Suprapubic skin (tissue), 4 donors: ENCODE data around the gene SLC6A18. TPM values are rescaled to one million over a fixed set of nuclear protein-coding genes. Genes with fewer than 3 reads are reported as not detected.

Source experiments
- DNase-seq, 2 donors: peaks; one replicate each; pipeline ENCODE4 v3.0.0-alpha.2; 2019; ENCODE audit warnings: low spot score in 2 of 2
- H3K27ac ChIP-seq: fragments of 200-600 bp; sonication (generic); one replicate; pipeline ENCODE4 v1.5.1; 2019
- H3K27me3 ChIP-seq: fragments of 200-600 bp; sonication (generic); one replicate; pipeline ENCODE4 v1.5.1; 2019
- H3K36me3 ChIP-seq: fragments of 200-600 bp; sonication (generic); one replicate; pipeline ENCODE4 v1.5.1; 2019
- H3K4me1 ChIP-seq: fragments of 200-600 bp; sonication (generic); one replicate; pipeline ENCODE4 v1.5.1; 2019
- H3K4me3 ChIP-seq: fragments of 200-600 bp; sonication (generic); one replicate; pipeline ENCODE4 v1.5.1; 2019; ENCODE audit warnings: mild to moderate bottlenecking
- H3K9me3 ChIP-seq: fragments of 200-600 bp; sonication (generic); one replicate; pipeline ENCODE4 v1.5.1; 2019
- EP300 ChIP-seq: sonication (generic); formaldehyde crosslinking; IDR thresholded peaks from one replicate; pipeline ENCODE4 v1.6.1; 2017; ENCODE audit warnings: antibody characterized with exemption
- POLR2A ChIP-seq, 2 donors: fragments of 450-650 bp; IDR thresholded peaks; one replicate each; pipeline ENCODE4 v1.6.1; 2017; ENCODE audit warnings: antibody characterized with exemption in 2 of 2, mild to moderate bottlenecking in 2 of 2, moderate library complexity in 2 of 2
- POLR2AphosphoS5 ChIP-seq, 3 donors: sonication (generic); formaldehyde crosslinking; IDR thresholded peaks; one replicate each; pipeline ENCODE4 v1.6.1; 2017; ENCODE audit warnings: antibody characterized with exemption in 3 of 3
- WGBS: methylation state at CpG from one replicate; pipeline ENCODE4 v1.1.5; 2018; 5-methylcytosine and 5-hydroxymethylcytosine counted together
- total RNA-seq, 4 donors: library from RNA; depleted of rRNA; stranded (reverse); fragments of >200 nt; gene quantifications; one replicate each; pipeline ENCODE4 v1.1.0, GENCODE V29; 2016
- TF ChIP-seq, protein P1 (sequence below), 2 donors: fragments of 200-600 bp in 1 of 2; fragments of 450-650 bp in 1 of 2; sonication (generic) in 1 of 2; IDR thresholded peaks; one replicate each; pipeline ENCODE4 v1.5.1; 2016 to 2019; ENCODE audit warnings: antibody characterized with exemption in 2 of 2, mild to moderate bottlenecking in 1 of 2, moderate library complexity in 1 of 2

Gene SLC6A18
- total RNA-seq, 4 donors from 2014 or later = not detected

DNA sequence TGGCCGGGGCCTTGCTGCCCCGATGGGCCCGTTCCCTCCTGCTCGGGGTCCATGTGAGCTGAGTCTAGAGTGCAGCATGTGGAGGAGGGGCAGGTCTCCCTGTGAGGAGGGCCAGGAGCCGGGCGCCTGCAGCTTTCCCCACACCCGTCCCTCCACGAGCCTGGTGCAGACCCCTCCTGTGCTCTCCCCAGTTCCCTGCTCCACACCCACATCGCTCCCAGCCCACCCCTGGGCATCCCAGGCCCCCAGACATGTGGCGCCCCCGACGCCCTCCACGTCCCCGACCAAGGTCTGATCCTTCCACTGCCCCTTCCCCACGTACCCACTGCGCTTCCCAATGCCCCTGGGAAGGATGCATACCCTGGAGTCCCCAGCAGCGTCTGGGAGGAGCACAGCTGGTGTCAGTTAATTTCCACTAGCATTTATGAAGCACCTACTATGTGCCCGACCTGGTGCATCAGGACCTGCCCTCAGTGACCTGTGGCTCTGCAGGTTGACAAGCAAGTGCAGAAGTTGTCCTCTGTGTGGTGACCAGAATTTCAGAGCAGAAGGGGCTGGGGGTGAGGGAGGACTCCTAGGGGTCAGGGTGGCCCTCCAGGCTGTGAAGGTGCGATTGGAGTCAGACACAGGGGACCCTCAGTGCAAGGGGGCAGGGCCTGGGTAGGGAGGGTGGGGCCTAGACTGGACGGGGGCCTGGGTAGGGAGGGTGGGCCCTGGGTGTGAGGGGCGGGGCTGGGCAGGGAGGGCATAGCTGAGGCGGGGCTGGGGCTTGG lies 10.8 kb upstream of the SLC6A18 start:
- Histone ChIP-seq H3K27ac (no peak overlapping the region), H3K4me1 (no peaks in the 10 kb centered on the region), H3K9me3 (no peaks in the 10 kb centered on the region), H3K36me3 (no peaks in the 10 kb centered on the region), H3K4me3 (no peak overlapping the region), H3K27me3 (peaks cover 34% of the 10 kb centered on the region)
- DNase-seq = no peak
- TF ChIP-seq, protein P1, sequence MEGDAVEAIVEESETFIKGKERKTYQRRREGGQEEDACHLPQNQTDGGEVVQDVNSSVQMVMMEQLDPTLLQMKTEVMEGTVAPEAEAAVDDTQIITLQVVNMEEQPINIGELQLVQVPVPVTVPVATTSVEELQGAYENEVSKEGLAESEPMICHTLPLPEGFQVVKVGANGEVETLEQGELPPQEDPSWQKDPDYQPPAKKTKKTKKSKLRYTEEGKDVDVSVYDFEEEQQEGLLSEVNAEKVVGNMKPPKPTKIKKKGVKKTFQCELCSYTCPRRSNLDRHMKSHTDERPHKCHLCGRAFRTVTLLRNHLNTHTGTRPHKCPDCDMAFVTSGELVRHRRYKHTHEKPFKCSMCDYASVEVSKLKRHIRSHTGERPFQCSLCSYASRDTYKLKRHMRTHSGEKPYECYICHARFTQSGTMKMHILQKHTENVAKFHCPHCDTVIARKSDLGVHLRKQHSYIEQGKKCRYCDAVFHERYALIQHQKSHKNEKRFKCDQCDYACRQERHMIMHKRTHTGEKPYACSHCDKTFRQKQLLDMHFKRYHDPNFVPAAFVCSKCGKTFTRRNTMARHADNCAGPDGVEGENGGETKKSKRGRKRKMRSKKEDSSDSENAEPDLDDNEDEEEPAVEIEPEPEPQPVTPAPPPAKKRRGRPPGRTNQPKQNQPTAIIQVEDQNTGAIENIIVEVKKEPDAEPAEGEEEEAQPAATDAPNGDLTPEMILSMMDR (IDR thresholded peaks at IDR 0.05) = no peak
- TF ChIP-seq POLR2AphosphoS5 (IDR thresholded peaks at IDR 0.05) (no peak), POLR2A (IDR thresholded peaks at IDR 0.05) (no peak), EP300 (no peak)
- 66% methylated on average over 14 of the region's 22 CpGs for WGBS

DNA sequence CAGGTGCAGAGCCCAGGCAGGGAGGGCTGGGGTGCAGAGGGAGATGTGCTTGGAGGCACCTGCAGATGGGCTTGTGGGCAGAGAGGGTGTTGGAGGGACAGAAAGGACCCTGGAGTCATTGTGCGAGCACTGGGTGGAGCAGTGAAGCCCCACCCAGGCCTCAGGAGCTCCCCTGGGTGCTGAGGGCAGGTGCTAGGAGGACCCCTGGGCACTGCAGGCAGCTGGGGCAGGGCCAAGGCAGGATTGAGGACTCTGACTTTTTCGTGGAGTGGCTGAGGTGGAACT lies 10.3 kb upstream of the SLC6A18 start:
- Histone ChIP-seq H3K4me1 (no peaks in the 10 kb centered on the region), H3K27ac (no peak overlapping the region), H3K36me3 (no peaks in the 10 kb centered on the region), H3K9me3 (no peaks in the 10 kb centered on the region), H3K27me3 (peaks cover 34% of the 10 kb centered on the region), H3K4me3 (no peak overlapping the region)
- 53% methylated on average over 2 of the region's 2 CpGs for WGBS
- TF ChIP-seq EP300 (no peak), POLR2AphosphoS5 (IDR thresholded peaks at IDR 0.05) (no peak), POLR2A (IDR thresholded peaks at IDR 0.05) (no peak)
- TF ChIP-seq, protein P1 (IDR thresholded peaks at IDR 0.05) = no peak
- DNase-seq = no peak

DNA sequence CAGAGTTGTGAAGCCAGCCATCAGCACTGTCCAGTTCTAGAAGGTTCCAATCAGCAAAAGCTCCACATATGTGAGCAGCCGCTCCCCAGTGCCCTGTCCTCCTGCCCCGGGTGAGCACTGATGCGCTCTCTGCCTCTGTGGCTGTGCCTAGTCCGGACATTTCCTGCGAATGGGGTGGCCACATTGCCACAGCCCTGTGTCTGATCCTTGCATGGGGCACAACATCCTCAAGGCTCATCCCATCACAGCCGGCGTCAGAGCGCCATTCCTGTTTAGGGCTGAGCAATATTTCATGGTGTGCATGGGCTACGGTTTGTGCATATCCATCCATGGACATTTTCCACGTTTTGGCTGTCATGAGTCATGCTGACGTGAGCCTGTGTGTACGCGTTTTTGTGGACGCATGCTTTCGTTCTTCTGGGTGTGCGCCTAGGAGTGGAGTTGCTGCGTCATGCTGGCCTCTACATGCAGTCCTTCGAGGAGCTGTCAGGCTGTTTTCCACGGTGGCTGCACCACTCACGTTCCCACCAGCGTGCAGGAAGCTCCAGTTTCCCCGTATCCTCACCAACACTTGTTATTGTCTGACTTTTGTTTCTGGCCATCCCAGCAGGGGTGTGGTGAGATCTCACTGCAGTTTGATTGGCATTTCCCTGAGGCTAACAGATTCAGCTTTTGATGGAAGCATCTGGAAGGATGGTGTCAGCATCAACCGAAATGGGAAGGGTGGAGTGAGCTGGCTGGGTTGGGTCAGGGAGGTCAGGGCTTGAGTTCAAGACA lies 9.7 kb upstream of the SLC6A18 start:
- no peak for DNase-seq
- WGBS = 94% methylated on average over 23 of the region's 23 CpGs
- Histone ChIP-seq H3K27ac (no peak overlapping the region), H3K9me3 (no peaks in the 10 kb centered on the region), H3K4me1 (no peaks in the 10 kb centered on the region), H3K27me3 (peaks cover 34% of the 10 kb centered on the region), H3K36me3 (no peaks in the 10 kb centered on the region), H3K4me3 (no peak overlapping the region)
- TF ChIP-seq, protein P1 (IDR thresholded peaks at IDR 0.05) = no peak
- TF ChIP-seq POLR2A (IDR thresholded peaks at IDR 0.05) (no peak), EP300 (no peak), POLR2AphosphoS5 (IDR thresholded peaks at IDR 0.05) (no peak)

DNA sequence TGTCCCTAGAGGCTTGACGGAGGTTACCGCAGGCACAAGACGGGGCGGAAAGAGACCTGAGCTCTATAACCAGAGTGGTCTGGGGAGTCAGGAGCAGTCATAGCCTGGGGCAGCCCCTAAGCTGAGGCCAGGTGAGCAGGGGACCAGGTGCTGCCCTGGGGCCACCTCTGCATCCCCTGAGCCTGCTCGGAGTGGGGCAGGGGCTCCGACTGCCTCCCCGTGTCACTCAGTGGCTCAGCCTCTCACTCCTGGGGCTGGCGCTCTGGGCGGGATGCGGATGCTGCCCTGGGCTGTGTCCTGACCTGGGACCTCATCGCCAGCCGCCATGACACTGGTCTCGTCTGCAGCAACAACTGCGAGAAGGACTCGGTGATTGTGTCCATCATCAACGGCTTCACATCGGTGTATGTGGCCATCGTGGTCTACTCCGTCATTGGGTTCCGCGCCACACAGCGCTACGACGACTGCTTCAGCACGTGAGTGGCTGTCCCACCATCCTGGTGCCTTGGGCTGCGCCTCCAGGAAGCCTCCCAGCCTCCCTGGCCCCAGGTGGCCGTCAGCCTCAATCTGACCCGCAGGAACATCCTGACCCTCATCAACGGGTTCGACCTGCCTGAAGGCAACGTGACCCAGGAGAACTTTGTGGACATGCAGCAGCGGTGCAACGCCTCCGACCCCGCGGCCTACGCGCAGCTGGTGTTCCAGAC lies 8.8 kb upstream of the SLC6A18 start:
- 94% methylated on average over 29 of the region's 38 CpGs for WGBS
- Histone ChIP-seq H3K9me3 (no peaks in the 10 kb centered on the region), H3K27me3 (peaks cover 29% of the 10 kb centered on the region), H3K4me3 (no peak overlapping the region), H3K27ac (no peak overlapping the region), H3K36me3 (no peaks in the 10 kb centered on the region), H3K4me1 (no peaks in the 10 kb centered on the region)
- DNase-seq = no peak
- TF ChIP-seq EP300 (no peak), POLR2A (IDR thresholded peaks at IDR 0.05) (no peak), POLR2AphosphoS5 (IDR thresholded peaks at IDR 0.05) (no peak)
- TF ChIP-seq, protein P1 (IDR thresholded peaks at IDR 0.05) = no peak

DNA sequence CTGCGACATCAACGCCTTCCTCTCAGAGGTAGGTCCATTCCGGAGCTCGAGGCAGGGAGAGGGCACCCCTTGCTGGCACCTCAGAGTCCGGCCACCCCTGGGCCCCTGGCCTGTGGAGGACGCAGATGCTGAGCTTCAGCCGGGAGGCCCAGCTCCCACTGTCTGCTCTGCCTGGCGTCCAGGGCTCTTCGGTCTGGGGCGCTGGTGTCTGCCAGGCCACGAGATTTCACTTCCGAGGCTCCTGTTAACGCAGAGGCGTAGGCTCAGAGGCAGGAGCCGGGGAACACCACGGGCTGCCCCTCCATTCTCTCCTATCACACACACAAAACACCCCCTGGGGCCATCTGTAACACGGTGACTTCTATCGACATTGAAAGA lies 8.3 kb upstream of the SLC6A18 start:
- DNase-seq = no peak
- Histone ChIP-seq H3K36me3 (no peaks in the 10 kb centered on the region), H3K4me3 (no peak overlapping the region), H3K27me3 (peaks cover 27% of the 10 kb centered on the region), H3K27ac (no peak overlapping the region), H3K4me1 (no peaks in the 10 kb centered on the region), H3K9me3 (no peaks in the 10 kb centered on the region)
- TF ChIP-seq EP300 (no peak), POLR2AphosphoS5 (IDR thresholded peaks at IDR 0.05) (no peak), POLR2A (IDR thresholded peaks at IDR 0.05) (no peak)
- TF ChIP-seq, protein P1 (IDR thresholded peaks at IDR 0.05) = no peak
- WGBS = 68% methylated on average over 5 of the region's 18 CpGs
